ENCODE results near the gene GDE1. TPM values are rescaled to one million over a fixed set of nuclear protein-coding genes. Genes with fewer than 3 reads are reported as not detected.

The GDE1 gene
- polyA plus RNA-seq, 1 donor (not counting 4 experiments of a cell fraction or from before 2014, with no cell fraction given), result 52.9 TPM

DNA sequence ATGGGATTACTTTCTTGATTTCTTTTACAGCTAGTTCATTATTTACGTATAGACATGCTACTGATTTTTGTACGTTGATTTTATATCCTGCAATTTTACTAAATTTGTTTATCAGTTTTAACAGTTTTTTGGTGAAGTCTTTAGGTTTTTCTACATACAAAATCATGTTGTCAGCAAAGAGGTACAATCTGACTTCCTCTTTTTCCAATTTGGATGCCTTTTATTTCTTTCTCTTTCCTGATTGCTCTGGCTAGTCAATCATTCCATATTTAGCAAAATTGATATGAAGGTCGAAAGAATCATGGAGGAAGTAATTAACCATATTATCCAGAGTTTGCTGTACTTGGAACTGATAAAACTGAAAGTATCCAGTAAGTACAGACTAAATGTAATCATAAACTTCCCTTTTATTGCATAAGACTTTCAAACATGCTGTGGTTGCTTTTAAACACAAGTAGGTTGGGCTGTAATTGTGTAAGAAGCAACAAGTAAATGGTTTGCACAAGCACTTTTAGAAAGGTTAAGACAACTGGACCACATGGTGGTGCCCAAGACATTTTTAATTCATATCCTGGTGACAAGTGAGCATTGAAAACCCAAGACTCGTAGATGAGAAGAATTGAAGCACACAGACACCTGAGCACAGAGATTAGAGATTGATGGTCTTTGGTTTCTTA is 8.4 kb downstream of the GDE1 start:
- no peaks in the 10 kb centered on the region for H3K9me3 ChIP-seq (ENCODE audit: control insufficient read depth, low read depth, low read length)
- H2AFZ ChIP-seq (ENCODE audit: control insufficient read depth, low read length), result no peak overlapping the region
- no peak overlapping the region for H3K9ac ChIP-seq (ENCODE audit: control insufficient read depth, extremely low read depth, insufficient read depth, low read length)
- TF ChIP-seq EZH2 (IDR thresholded peaks at IDR 0.05; ENCODE audit: low read length), result no peak
- TF ChIP-seq, protein P1, sequence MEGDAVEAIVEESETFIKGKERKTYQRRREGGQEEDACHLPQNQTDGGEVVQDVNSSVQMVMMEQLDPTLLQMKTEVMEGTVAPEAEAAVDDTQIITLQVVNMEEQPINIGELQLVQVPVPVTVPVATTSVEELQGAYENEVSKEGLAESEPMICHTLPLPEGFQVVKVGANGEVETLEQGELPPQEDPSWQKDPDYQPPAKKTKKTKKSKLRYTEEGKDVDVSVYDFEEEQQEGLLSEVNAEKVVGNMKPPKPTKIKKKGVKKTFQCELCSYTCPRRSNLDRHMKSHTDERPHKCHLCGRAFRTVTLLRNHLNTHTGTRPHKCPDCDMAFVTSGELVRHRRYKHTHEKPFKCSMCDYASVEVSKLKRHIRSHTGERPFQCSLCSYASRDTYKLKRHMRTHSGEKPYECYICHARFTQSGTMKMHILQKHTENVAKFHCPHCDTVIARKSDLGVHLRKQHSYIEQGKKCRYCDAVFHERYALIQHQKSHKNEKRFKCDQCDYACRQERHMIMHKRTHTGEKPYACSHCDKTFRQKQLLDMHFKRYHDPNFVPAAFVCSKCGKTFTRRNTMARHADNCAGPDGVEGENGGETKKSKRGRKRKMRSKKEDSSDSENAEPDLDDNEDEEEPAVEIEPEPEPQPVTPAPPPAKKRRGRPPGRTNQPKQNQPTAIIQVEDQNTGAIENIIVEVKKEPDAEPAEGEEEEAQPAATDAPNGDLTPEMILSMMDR (optimal IDR thresholded peaks at IDR 0.05 in 1 of 3, IDR thresholded peaks at IDR 0.05 in 1 of 3, conservative IDR thresholded peaks at IDR 0.05 in 1 of 3; ENCODE audit: extremely low read depth in 1 of 3, insufficient read depth in 2 of 3, low read length in 3 of 3), result no peak
- dilution Hi-C loops (cut with MboI; ENCODE audit: extremely low pct_ligation_motif_present, low sequenced_read_pairs), result loop anchor here (25.0 kb wide), 1 partner anchor 101 kb away; the partner anchor contains the start of gene TMC5
- no peak overlapping the region for H3K4me2 ChIP-seq (ENCODE audit: control insufficient read depth, extremely low read depth, insufficient read depth, low read depth, low read length)
- H3K9me1 ChIP-seq (ENCODE audit: control insufficient read depth, extremely low read depth, insufficient read depth, low read length), result no peaks in the 10 kb centered on the region
- no peaks in the 10 kb centered on the region for H3K27me3 ChIP-seq (ENCODE audit: control insufficient read depth, extremely low read depth, insufficient read depth, low read length)
- peaks cover 0 to 6% of the 10 kb centered on the region in 2 experiments for H3K36me3 ChIP-seq (ENCODE audit: control insufficient read depth in 2 of 2, extremely low read depth in 1 of 2, insufficient read depth in 2 of 2, low read length in 2 of 2)
- peaks cover 6% of the 10 kb centered on the region for H3K79me2 ChIP-seq (ENCODE audit: control insufficient read depth, insufficient read depth, low read length)
- H3K4me1 ChIP-seq (ENCODE audit: control insufficient read depth, extremely low read depth, insufficient read depth, low read length), result peaks cover 11% of the 10 kb centered on the region
- H4K20me1 ChIP-seq (ENCODE audit: control insufficient read depth, extremely low read depth, insufficient read depth, low read length), result peaks cover 3% of the 10 kb centered on the region
- no peak overlapping the region for H3K27ac ChIP-seq (ENCODE audit: control insufficient read depth, insufficient read depth, low read length)
- FAIRE-seq (no peak), DNase-seq (ENCODE audit: low read depth, low spot score) (no peak)
- H3K4me3 ChIP-seq (ENCODE audit: control insufficient read depth in 2 of 3, extremely low read depth in 1 of 3, insufficient read depth in 2 of 3, low read depth in 1 of 3, low read length in 3 of 3), result no peak overlapping the region

DNA sequence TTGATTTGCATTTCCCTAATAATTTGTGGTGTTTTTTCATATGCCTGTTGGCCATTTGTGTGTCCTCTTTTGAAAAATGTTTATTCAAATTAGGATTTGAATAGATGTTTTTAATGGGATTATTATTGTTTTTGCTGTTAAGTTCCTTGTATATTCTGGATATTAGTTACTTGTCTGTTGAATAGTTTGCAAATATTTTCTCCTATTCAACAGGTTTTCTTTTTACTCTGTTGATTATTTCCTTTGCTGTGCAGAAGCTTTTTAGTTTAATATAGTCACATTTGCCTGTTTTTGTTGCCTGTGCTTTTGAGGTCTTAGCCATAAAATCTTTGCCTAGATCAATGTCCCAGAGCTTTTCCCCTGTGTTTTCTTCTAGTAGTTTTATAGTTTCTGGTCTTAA is 9.6 kb downstream of the GDE1 start:
- H3K4me1 ChIP-seq (ENCODE audit: control insufficient read depth, extremely low read depth, insufficient read depth, low read length), result peaks cover 5% of the 10 kb centered on the region
- FAIRE-seq, result no peak
- dilution Hi-C loops (cut with MboI; ENCODE audit: extremely low pct_ligation_motif_present, low sequenced_read_pairs), result loop anchor here (25.0 kb wide), 1 partner anchor 100 kb away; the partner anchor contains the start of gene TMC5

More for the DNA sequence above, 9.6 kb downstream of the GDE1 start:
- H3K9me1 ChIP-seq (ENCODE audit: control insufficient read depth, extremely low read depth, insufficient read depth, low read length), result no peaks in the 10 kb centered on the region
- no peak overlapping the region for H3K4me3 ChIP-seq (ENCODE audit: control insufficient read depth in 2 of 3, extremely low read depth in 1 of 3, insufficient read depth in 2 of 3, low read depth in 1 of 3, low read length in 3 of 3)
- no peak overlapping the region for H3K4me2 ChIP-seq (ENCODE audit: control insufficient read depth, extremely low read depth, insufficient read depth, low read depth, low read length)
- no peak overlapping the region for H3K9ac ChIP-seq (ENCODE audit: control insufficient read depth, extremely low read depth, insufficient read depth, low read length)
- H4K20me1 ChIP-seq (ENCODE audit: control insufficient read depth, extremely low read depth, insufficient read depth, low read length), result peaks cover 3% of the 10 kb centered on the region
- no peak overlapping the region for H2AFZ ChIP-seq (ENCODE audit: control insufficient read depth, low read length)
- H3K79me2 ChIP-seq (ENCODE audit: control insufficient read depth, insufficient read depth, low read length), result peaks cover 3% of the 10 kb centered on the region
- H3K27me3 ChIP-seq (ENCODE audit: control insufficient read depth, extremely low read depth, insufficient read depth, low read length), result no peaks in the 10 kb centered on the region
- H3K9me3 ChIP-seq (ENCODE audit: control insufficient read depth, low read depth, low read length), result no peaks in the 10 kb centered on the region
- peaks cover 0 to 10% of the 10 kb centered on the region in 2 experiments for H3K36me3 ChIP-seq (ENCODE audit: control insufficient read depth in 2 of 2, extremely low read depth in 1 of 2, insufficient read depth in 2 of 2, low read length in 2 of 2)
- no peak for TF ChIP-seq EZH2 (IDR thresholded peaks at IDR 0.05; ENCODE audit: low read length)
- TF ChIP-seq, protein P1 (optimal IDR thresholded peaks at IDR 0.05 in 1 of 3, IDR thresholded peaks at IDR 0.05 in 1 of 3, conservative IDR thresholded peaks at IDR 0.05 in 1 of 3; ENCODE audit: extremely low read depth in 1 of 3, insufficient read depth in 2 of 3, low read length in 3 of 3), result no peak
- no peak overlapping the region for H3K27ac ChIP-seq (ENCODE audit: control insufficient read depth, insufficient read depth, low read length)
- DNase-seq (ENCODE audit: low read depth, low spot score), result no peak

All from keratinocyte (primary cell).